ENCODE measurements around the gene CALR.

The CALR gene

DNA sequence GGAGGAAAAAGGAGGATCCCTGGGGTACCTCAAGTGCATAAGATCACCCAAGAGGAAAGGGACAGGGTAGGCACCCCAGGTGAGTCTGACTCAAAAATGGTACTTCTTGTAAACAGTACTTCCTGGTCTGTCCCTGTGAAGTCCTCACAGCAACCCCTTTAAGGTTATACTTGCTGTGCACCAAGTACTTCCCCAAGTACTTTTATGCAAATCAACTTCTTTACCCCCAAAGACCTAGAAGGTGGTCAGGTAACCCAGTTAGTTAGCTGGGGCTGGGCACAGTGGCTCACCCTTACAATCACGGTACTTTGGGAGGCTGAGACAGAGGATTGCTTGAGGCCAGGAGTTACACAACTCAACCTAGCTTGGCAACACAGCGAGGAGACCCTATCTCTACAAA is 2.5 kb downstream of the CALR start:
- DNase-seq = peak in 1 of 3 donors; percentile 31
- Histone ChIP-seq H3K36me3 (ENCODE audit: control insufficient read depth in 4 of 4, insufficient read depth in 4 of 4, low read length in 3 of 4) (peaks cover 12 to 57% (median 46%) of the 10 kb centered on the region in 4 experiments), H3K27ac (ENCODE audit: insufficient read depth in 1 of 2, low read depth in 1 of 2, low read length in 2 of 2, poor library complexity in 1 of 2, severe bottlenecking in 2 of 2) (peak overlapping the region; percentile 98 to 99), H3K4me3 (ENCODE audit: control insufficient read depth in 1 of 7, extremely low read depth in 1 of 7, insufficient read depth in 4 of 7, low read depth in 2 of 7, low read length in 6 of 7) (peak overlapping the region in 5 of 7 experiments; percentile 96 to 100 (median 98)), H3K4me1 (ENCODE audit: control extremely low read depth in 1 of 4, control insufficient read depth in 4 of 4, insufficient read depth in 4 of 4, low read length in 3 of 4) (peaks cover 20 to 73% (median 58%) of the 10 kb centered on the region in 4 experiments), H3K27me3 (replicated peaks in 2 of 5; ENCODE audit: control insufficient read depth in 4 of 5, insufficient read depth in 5 of 5, low read length in 4 of 5) (no peaks in the 10 kb centered on the region), H3K9me3 (ENCODE audit: control extremely low read depth in 1 of 5, control insufficient read depth in 4 of 5, insufficient read depth in 2 of 5, low read depth in 1 of 5, low read length in 4 of 5) (no peaks in the 10 kb centered on the region)
- ChIA-PET POLR2A (interaction anchor here (0.7 to 0.8 kb wide), 2 partner anchors 27 to 57 kb away, joined by 4 to 5 read pairs; no protein-coding TSS in a partner anchor), CTCF (no interaction called here)
- 91% methylated on average over 2 of the region's 2 CpGs for WGBS (ENCODE audit: insufficient coverage)

DNA sequence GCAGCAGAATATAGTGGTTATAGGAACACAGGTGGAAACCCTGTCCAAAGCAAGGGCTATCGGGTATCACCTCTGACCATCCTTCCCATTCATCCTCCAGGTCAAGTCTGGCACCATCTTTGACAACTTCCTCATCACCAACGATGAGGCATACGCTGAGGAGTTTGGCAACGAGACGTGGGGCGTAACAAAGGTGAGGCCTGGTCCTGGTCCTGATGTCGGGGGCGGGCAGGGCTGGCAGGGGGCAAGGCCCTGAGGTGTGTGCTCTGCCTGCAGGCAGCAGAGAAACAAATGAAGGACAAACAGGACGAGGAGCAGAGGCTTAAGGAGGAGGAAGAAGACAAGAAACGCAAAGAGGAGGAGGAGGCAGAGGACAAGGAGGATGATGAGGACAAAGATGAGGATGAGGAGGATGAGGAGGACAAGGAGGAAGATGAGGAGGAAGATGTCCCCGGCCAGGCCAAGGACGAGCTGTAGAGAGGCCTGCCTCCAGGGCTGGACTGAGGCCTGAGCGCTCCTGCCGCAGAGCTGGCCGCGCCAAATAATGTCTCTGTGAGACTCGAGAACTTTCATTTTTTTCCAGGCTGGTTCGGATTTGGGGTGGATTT is 5.1 kb downstream of the CALR start:
- Histone ChIP-seq H3K4me3 (ENCODE audit: control insufficient read depth in 1 of 7, extremely low read depth in 1 of 7, insufficient read depth in 4 of 7, low read depth in 2 of 7, low read length in 6 of 7) (peak overlapping the region in 1 of 7 experiments; percentile 3), H3K4me1 (ENCODE audit: control extremely low read depth in 1 of 4, control insufficient read depth in 4 of 4, insufficient read depth in 4 of 4, low read length in 3 of 4) (peaks cover 15 to 65% (median 53%) of the 10 kb centered on the region in 4 experiments), H3K27me3 (replicated peaks in 2 of 5; ENCODE audit: control insufficient read depth in 4 of 5, insufficient read depth in 5 of 5, low read length in 4 of 5) (no peaks in the 10 kb centered on the region), H3K36me3 (ENCODE audit: control insufficient read depth in 4 of 4, insufficient read depth in 4 of 4, low read length in 3 of 4) (peaks cover 12 to 70% (median 54%) of the 10 kb centered on the region in 4 experiments), H3K27ac (ENCODE audit: insufficient read depth in 1 of 2, low read depth in 1 of 2, low read length in 2 of 2, poor library complexity in 1 of 2, severe bottlenecking in 2 of 2) (no peak overlapping the region), H3K9me3 (ENCODE audit: control extremely low read depth in 1 of 5, control insufficient read depth in 4 of 5, insufficient read depth in 2 of 5, low read depth in 1 of 5, low read length in 4 of 5) (no peaks in the 10 kb centered on the region)
- WGBS (ENCODE audit: insufficient coverage) = 88% methylated on average over 8 of the region's 18 CpGs
- peak in 1 of 3 donors; percentile 34 for DNase-seq
- ChIA-PET CTCF (interaction anchor here (2.4 kb wide), 1 partner anchor 58 kb away, joined by 7 read pairs; no protein-coding TSS in a partner anchor), POLR2A (interaction anchor here (0.6 to 3.7 kb wide), 2 partner anchors 11 to 14 kb away, joined by 3 to 11 read pairs; no protein-coding TSS in a partner anchor)

DNA sequence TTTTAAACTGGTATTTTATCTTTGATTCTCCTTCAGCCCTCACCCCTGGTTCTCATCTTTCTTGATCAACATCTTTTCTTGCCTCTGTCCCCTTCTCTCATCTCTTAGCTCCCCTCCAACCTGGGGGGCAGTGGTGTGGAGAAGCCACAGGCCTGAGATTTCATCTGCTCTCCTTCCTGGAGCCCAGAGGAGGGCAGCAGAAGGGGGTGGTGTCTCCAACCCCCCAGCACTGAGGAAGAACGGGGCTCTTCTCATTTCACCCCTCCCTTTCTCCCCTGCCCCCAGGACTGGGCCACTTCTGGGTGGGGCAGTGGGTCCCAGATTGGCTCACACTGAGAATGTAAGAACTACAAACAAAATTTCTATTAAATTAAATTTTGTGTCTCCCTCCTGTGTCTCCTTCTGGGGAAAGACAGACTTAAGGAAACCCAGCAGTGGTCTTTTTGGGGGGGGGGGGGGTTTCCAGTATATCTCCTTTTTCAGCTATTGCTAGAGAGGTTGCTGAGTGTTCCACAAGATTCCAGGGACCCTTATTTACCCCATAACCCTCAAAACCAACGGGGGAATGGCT is 5.8 kb downstream of the CALR start:
- POLR2A ChIA-PET = interaction anchor here (0.6 to 3.7 kb wide), 6 partner anchors 10 to 209 kb away, joined by 3 to 11 read pairs (median 4); no protein-coding TSS in a partner anchor
- CTCF ChIA-PET = interaction anchor here (2.4 kb wide), 1 partner anchor 59 kb away, joined by 7 read pairs; no protein-coding TSS in a partner anchor

DNA sequence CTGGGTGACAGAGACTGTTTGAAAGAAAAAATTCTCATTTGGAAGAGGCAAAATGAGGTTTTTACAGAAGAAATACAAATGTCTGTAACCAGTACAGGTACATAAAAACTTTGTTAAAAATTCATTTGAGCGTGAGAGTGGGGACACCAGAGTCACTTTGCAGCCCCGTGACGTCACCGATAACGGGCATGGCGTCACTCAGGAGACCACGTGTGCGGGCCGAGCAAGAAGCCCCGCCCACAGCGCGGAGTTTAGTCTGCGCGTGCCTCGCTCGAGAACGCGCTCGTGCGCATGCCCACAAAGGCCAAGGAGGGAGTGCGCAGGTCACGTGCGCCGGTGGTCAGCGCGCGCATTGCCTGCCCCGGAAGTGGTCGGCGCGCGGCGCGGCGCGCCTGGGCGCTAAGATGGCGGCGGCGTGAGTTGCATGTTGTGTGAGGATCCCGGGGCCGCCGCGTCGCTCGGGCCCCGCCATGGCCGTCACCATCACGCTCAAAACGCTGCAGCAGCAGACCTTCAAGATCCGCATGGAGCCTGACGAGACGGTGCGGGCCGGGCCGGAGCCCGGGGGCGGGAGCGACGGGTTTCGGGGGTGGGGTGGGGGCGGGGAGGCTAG is 7.2 kb downstream of the CALR start, which contains the start of gene RAD23A:
Gene RAD23A (plus strand): TSS at position 384 of the 613 bp plus-strand sequence. CDS start 87 bp downstream, at position 471.
- CTCF ChIA-PET = no interaction called here

More for the DNA sequence above, 5.8 kb downstream of the CALR start:
- Histone ChIP-seq H3K27ac (ENCODE audit: insufficient read depth in 1 of 2, low read depth in 1 of 2, low read length in 2 of 2, poor library complexity in 1 of 2, severe bottlenecking in 2 of 2) (peak overlapping the region in 1 of 2 experiments; percentile 92), H3K9me3 (ENCODE audit: control extremely low read depth in 1 of 5, control insufficient read depth in 4 of 5, insufficient read depth in 2 of 5, low read depth in 1 of 5, low read length in 4 of 5) (no peaks in the 10 kb centered on the region), H3K36me3 (ENCODE audit: control insufficient read depth in 4 of 4, insufficient read depth in 4 of 4, low read length in 3 of 4) (peaks cover 13 to 72% (median 59%) of the 10 kb centered on the region in 4 experiments), H3K4me1 (ENCODE audit: control extremely low read depth in 1 of 4, control insufficient read depth in 4 of 4, insufficient read depth in 4 of 4, low read length in 3 of 4) (peaks cover 11 to 63% (median 51%) of the 10 kb centered on the region in 4 experiments), H3K27me3 (replicated peaks in 2 of 5; ENCODE audit: control insufficient read depth in 4 of 5, insufficient read depth in 5 of 5, low read length in 4 of 5) (no peaks in the 10 kb centered on the region), H3K4me3 (ENCODE audit: control insufficient read depth in 1 of 7, extremely low read depth in 1 of 7, insufficient read depth in 4 of 7, low read depth in 2 of 7, low read length in 6 of 7) (peak overlapping the region in 1 of 7 experiments; percentile 43)
- WGBS (ENCODE audit: insufficient coverage) = no CpG with 5 or more reads among the region's 2 CpGs
- peak in 1 of 3 donors; percentile 21 for DNase-seq

DNA sequence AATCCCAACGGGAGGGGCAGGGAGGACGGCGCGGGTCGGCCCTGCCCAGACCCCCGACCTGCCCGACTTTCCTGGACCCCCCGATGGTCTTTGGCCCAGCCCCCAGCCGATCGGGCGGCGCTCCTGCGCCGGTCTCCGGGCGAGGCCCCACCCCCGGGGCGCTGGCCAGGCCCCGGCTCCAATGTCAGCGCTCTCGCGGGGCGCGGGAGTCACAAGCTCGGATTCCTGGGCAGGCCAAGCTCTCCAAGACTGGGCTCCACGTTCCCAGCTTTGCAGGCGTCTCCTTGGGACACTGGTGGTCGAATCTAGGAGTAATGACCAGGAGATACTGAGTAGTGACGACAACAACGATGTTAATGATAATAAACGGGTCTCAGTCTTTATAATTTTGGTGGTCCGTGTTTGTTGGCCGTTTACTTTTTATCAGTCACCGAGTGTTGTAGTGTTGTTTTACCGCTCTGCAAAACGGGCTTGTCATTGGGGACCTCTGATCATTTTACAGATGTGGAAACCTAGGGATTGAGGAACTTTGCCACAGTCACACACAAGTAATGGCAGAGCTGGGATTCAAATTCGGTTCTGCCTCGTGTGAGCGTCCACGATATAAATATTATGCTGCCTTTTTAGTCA is 7.8 kb downstream of the CALR start:
- CTCF ChIA-PET = no interaction called here

More for the DNA sequence above, 7.2 kb downstream of the CALR start, which contains the start of gene RAD23A:
- peak within 1 kb of the TSS; percentile 40 to 97 (median 87) for H3K4me3 ChIP-seq (ENCODE audit: control insufficient read depth in 1 of 7, extremely low read depth in 1 of 7, insufficient read depth in 4 of 7, low read depth in 2 of 7, low read length in 6 of 7)
- H3K27ac ChIP-seq (ENCODE audit: insufficient read depth in 1 of 2, low read depth in 1 of 2, low read length in 2 of 2, poor library complexity in 1 of 2, severe bottlenecking in 2 of 2) = peak within 1 kb of the TSS; percentile 86 to 92
- H3K36me3 ChIP-seq (ENCODE audit: control insufficient read depth in 4 of 4, insufficient read depth in 4 of 4, low read length in 3 of 4) = peaks cover 14 to 72% (median 54%) of the 10 kb centered on the region in 4 experiments
- peaks cover 0 to 49% (median 37%) of the 10 kb centered on the region in 4 experiments for H3K4me1 ChIP-seq (ENCODE audit: control extremely low read depth in 1 of 4, control insufficient read depth in 4 of 4, insufficient read depth in 4 of 4, low read length in 3 of 4)
- H3K27me3 ChIP-seq (replicated peaks in 2 of 5; ENCODE audit: control insufficient read depth in 4 of 5, insufficient read depth in 5 of 5, low read length in 4 of 5) = no peaks in the 10 kb centered on the region
- WGBS (ENCODE audit: insufficient coverage) = 0% methylated on average over 40 of the region's 62 CpGs
- peak; percentile 98 to 99 (median 98) for DNase-seq
- POLR2A ChIA-PET = interaction anchor here (1.0 to 3.7 kb wide), 5 partner anchors 8 to 61 kb away, joined by 5 to 11 read pairs (median 7); partner anchors contain the start of gene CALR
- no peaks in the 10 kb centered on the region for H3K9me3 ChIP-seq (ENCODE audit: control extremely low read depth in 1 of 5, control insufficient read depth in 4 of 5, insufficient read depth in 2 of 5, low read depth in 1 of 5, low read length in 4 of 5)

DNA sequence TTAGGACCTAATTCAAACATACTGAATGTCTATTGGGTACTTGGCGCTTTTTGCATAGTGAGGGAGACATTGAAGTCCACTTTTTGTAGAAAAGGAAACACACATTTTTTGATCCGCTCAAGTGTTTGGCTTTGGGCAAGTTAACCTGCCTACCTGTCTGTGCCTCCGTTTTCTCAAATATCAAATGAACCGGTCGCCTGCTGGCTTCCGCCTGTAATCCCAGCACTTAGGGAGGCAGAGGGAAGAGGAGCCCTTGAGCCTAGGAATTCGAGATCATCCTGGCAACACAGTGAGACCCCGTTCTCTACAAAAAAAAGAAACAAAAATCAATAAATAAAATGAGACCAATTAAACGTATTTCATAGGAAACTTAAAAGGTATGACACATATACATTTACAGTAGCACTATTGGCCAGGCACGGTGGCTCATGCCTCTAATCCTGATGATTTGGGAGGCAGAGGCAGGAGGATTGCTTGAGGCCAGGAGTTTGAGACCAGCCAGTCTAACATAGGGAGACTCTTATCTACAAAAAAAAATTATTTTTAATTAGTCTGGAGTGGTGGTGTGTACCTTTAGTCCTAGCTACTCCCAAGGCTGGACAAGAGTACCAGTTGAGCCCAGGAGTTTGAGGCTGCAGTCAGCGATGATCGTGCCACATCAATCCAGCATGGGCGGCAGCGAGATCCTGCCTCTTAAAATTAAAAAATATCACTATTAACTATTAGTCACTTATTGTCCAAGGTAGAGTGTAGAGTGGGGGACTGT is 8.5 kb downstream of the CALR start:
- Histone ChIP-seq H3K27me3 (replicated peaks in 2 of 5; ENCODE audit: control insufficient read depth in 4 of 5, insufficient read depth in 5 of 5, low read length in 4 of 5) (no peaks in the 10 kb centered on the region), H3K9me3 (ENCODE audit: control extremely low read depth in 1 of 5, control insufficient read depth in 4 of 5, insufficient read depth in 2 of 5, low read depth in 1 of 5, low read length in 4 of 5) (no peaks in the 10 kb centered on the region), H3K4me1 (ENCODE audit: control extremely low read depth in 1 of 4, control insufficient read depth in 4 of 4, insufficient read depth in 4 of 4, low read length in 3 of 4) (peaks cover 0 to 38% (median 28%) of the 10 kb centered on the region in 4 experiments), H3K4me3 (ENCODE audit: control insufficient read depth in 1 of 7, extremely low read depth in 1 of 7, insufficient read depth in 4 of 7, low read depth in 2 of 7, low read length in 6 of 7) (peak overlapping the region in 6 of 7 experiments; percentile 73 to 97 (median 89)), H3K36me3 (ENCODE audit: control insufficient read depth in 4 of 4, insufficient read depth in 4 of 4, low read length in 3 of 4) (peaks cover 14 to 70% (median 51%) of the 10 kb centered on the region in 4 experiments), H3K27ac (ENCODE audit: insufficient read depth in 1 of 2, low read depth in 1 of 2, low read length in 2 of 2, poor library complexity in 1 of 2, severe bottlenecking in 2 of 2) (peak overlapping the region; percentile 86 to 92)
- WGBS (ENCODE audit: insufficient coverage) = 100% methylated on average over 3 of the region's 14 CpGs
- ChIA-PET POLR2A (interaction anchor here (1.3 to 1.9 kb wide), 3 partner anchors 9 to 18 kb away, joined by 7 to 8 read pairs (median 7); partner anchors contain the start of gene CALR), CTCF (no interaction called here)
- no peak for DNase-seq

More for the DNA sequence above, 7.8 kb downstream of the CALR start:
- Histone ChIP-seq H3K9me3 (ENCODE audit: control extremely low read depth in 1 of 5, control insufficient read depth in 4 of 5, insufficient read depth in 2 of 5, low read depth in 1 of 5, low read length in 4 of 5) (no peaks in the 10 kb centered on the region), H3K36me3 (ENCODE audit: control insufficient read depth in 4 of 4, insufficient read depth in 4 of 4, low read length in 3 of 4) (peaks cover 14 to 72% (median 52%) of the 10 kb centered on the region in 4 experiments), H3K4me3 (ENCODE audit: control insufficient read depth in 1 of 7, extremely low read depth in 1 of 7, insufficient read depth in 4 of 7, low read depth in 2 of 7, low read length in 6 of 7) (peak overlapping the region; percentile 40 to 97 (median 87)), H3K27ac (ENCODE audit: insufficient read depth in 1 of 2, low read depth in 1 of 2, low read length in 2 of 2, poor library complexity in 1 of 2, severe bottlenecking in 2 of 2) (peak overlapping the region; percentile 86 to 92), H3K4me1 (ENCODE audit: control extremely low read depth in 1 of 4, control insufficient read depth in 4 of 4, insufficient read depth in 4 of 4, low read length in 3 of 4) (peaks cover 0 to 43% (median 32%) of the 10 kb centered on the region in 4 experiments), H3K27me3 (replicated peaks in 2 of 5; ENCODE audit: control insufficient read depth in 4 of 5, insufficient read depth in 5 of 5, low read length in 4 of 5) (no peaks in the 10 kb centered on the region)
- WGBS (ENCODE audit: insufficient coverage) = under 1% methylated on average over 20 of the region's 40 CpGs
- POLR2A ChIA-PET = interaction anchor here (1.3 to 1.9 kb wide), 3 partner anchors 8 to 19 kb away, joined by 7 to 8 read pairs (median 7); partner anchors contain the start of gene CALR
- peak in 2 of 3 donors; percentile 75 to 77 for DNase-seq

Measured in common myeloid progenitor, CD34-positive (primary cell).